GM19452 (cell line): Measurements from ENCODE around the gene MCRIP1.

ENCODE experiments used
- ATAC-seq: cut with Tn5 transposase; IDR thresholded peaks from one replicate; pipeline ENCODE4 v1.9.1; 2021; ENCODE audit not compliant: unreplicated experiment

Gene MCRIP1

GRCh38 chr17:81833160-81833920 lies at the start of gene MCRIP1:
TSS of gene MCRIP1 (minus strand) at chr17:81833291. CDS start at chr17:81824506, 8,785 bp downstream.
- peak; percentile 66 for ATAC-seq

- ATAC-seq = no peak
Measured at GRCh38 chr17:81879121-81879520, 46.0 kb upstream of the MCRIP1 start.

GRCh38 chr17:81878294-81878693 lies 45.2 kb upstream of the MCRIP1 start:
- ATAC-seq = no peak

- no peak for ATAC-seq
Measured at GRCh38 chr17:81877569-81877968, 44.5 kb upstream of the MCRIP1 start.

- ATAC-seq = peak; percentile 36
Measured at GRCh38 chr17:81871387-81872230, 38.5 kb upstream of the MCRIP1 start.

GRCh38 chr17:81870981-81871386 lies 37.9 kb upstream of the MCRIP1 start, which contains the start of gene ARHGDIA:
TSS of gene ARHGDIA (minus strand) at chr17:81871337. CDS start at chr17:81869930, 1,407 bp downstream.
- peak; percentile 25 for ATAC-seq

- ATAC-seq = peak; percentile 20
Measured at GRCh38 chr17:81870131-81870980, 37.3 kb upstream of the MCRIP1 start.

GRCh38 chr17:81869221-81870130 lies 36.4 kb upstream of the MCRIP1 start:
- ATAC-seq = no peak

GRCh38 chr17:81868674-81869220 lies 35.7 kb upstream of the MCRIP1 start:
- no peak for ATAC-seq

GRCh38 chr17:81867991-81868673 lies 35.0 kb upstream of the MCRIP1 start:
- ATAC-seq = no peak

- ATAC-seq = no peak
Measured at GRCh38 chr17:81867170-81867990, 34.3 kb upstream of the MCRIP1 start.

- no peak for ATAC-seq
Measured at GRCh38 chr17:81866440-81867169, 33.5 kb upstream of the MCRIP1 start.

- ATAC-seq = no peak
Measured at GRCh38 chr17:81865733-81866439, 32.8 kb upstream of the MCRIP1 start.

- no peak for ATAC-seq
Measured at GRCh38 chr17:81865358-81865732, 32.3 kb upstream of the MCRIP1 start.

- ATAC-seq = no peak
Measured at GRCh38 chr17:81863833-81864768, 31.0 kb upstream of the MCRIP1 start.

- no peak for ATAC-seq
Measured at GRCh38 chr17:81863123-81863675, 30.1 kb upstream of the MCRIP1 start.
